ENCODE data around the gene BAG1.

BAG1 gene

DNA sequence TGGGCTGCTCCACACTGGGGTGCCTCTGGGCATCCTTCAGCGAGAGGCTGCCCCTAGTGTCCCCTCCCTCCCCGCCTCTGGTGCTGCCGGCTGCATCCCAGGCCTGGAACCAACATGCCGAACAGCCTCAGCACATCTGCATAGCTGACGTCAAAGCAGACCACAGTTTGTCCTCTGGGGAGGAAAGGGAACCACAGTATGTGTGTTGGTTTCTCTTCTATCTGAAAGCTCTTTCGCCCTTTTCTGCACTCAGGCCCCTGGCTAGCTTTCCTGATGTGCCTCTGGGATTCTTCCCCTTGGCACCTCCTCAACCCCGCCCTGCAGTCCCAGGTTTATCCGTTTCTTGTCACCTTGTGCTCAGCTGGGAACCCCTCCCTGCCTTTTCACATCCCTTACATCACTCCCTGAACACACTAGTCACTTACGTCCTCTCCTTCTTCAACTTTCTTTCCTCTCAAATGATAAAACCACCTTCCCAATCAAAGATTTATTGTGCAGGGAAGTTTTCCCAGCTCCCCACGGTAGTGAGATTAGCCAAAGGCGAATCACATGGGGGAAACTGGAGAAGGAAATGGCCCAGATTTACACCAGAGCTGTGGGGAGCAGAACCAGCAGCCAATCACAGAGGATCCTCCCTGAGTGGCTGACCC lies 61.8 kb downstream of the BAG1 start:
- no peak overlapping the region for H3K4me3 ChIP-seq (ENCODE audit: low read length)
- TF ChIP-seq, protein P1, sequence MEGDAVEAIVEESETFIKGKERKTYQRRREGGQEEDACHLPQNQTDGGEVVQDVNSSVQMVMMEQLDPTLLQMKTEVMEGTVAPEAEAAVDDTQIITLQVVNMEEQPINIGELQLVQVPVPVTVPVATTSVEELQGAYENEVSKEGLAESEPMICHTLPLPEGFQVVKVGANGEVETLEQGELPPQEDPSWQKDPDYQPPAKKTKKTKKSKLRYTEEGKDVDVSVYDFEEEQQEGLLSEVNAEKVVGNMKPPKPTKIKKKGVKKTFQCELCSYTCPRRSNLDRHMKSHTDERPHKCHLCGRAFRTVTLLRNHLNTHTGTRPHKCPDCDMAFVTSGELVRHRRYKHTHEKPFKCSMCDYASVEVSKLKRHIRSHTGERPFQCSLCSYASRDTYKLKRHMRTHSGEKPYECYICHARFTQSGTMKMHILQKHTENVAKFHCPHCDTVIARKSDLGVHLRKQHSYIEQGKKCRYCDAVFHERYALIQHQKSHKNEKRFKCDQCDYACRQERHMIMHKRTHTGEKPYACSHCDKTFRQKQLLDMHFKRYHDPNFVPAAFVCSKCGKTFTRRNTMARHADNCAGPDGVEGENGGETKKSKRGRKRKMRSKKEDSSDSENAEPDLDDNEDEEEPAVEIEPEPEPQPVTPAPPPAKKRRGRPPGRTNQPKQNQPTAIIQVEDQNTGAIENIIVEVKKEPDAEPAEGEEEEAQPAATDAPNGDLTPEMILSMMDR (IDR thresholded peaks at IDR 0.05; ENCODE audit: insufficient read depth, low read depth, low read length, missing control alignments): no peak
- DNase-seq (ENCODE audit: low read depth): no peak

All from epithelial cell of esophagus (primary cell).